Gastroesophageal sphincter (tissue), 3 donors: Measurements from ENCODE around the gene OXLD1.
A peak's percentile ranks its signal among the peaks of the same experiment; 100 is the strongest.

Experiments used
- CTCF ChIP-seq, 4 experiments: fragments of 200-600 bp in 2 of 4; fragments of 450-650 bp in 2 of 4; sonication (generic) in 1 of 4; IDR thresholded peaks; one replicate each; pipeline ENCODE4 v1.5.1; 2017 to 2019; ENCODE audit warnings: antibody characterized with exemption in 4 of 4, mild to moderate bottlenecking in 2 of 4, moderate library complexity in 2 of 4
- EP300 ChIP-seq: sonication (generic); formaldehyde crosslinking; IDR thresholded peaks from one replicate; pipeline ENCODE4 v1.6.1; 2017; ENCODE audit warnings: antibody characterized with exemption, mild to moderate bottlenecking
- POLR2A ChIP-seq, 2 donors: fragments of 450-650 bp; IDR thresholded peaks; one replicate each; pipeline ENCODE4 v1.6.1; 2017; ENCODE audit warnings: antibody characterized with exemption in 2 of 2, mild to moderate bottlenecking in 2 of 2, moderate library complexity in 1 of 2
- POLR2AphosphoS5 ChIP-seq: sonication (generic); formaldehyde crosslinking; IDR thresholded peaks from one replicate; pipeline ENCODE4 v1.6.1; 2017; ENCODE audit warnings: antibody characterized with exemption

DNA sequence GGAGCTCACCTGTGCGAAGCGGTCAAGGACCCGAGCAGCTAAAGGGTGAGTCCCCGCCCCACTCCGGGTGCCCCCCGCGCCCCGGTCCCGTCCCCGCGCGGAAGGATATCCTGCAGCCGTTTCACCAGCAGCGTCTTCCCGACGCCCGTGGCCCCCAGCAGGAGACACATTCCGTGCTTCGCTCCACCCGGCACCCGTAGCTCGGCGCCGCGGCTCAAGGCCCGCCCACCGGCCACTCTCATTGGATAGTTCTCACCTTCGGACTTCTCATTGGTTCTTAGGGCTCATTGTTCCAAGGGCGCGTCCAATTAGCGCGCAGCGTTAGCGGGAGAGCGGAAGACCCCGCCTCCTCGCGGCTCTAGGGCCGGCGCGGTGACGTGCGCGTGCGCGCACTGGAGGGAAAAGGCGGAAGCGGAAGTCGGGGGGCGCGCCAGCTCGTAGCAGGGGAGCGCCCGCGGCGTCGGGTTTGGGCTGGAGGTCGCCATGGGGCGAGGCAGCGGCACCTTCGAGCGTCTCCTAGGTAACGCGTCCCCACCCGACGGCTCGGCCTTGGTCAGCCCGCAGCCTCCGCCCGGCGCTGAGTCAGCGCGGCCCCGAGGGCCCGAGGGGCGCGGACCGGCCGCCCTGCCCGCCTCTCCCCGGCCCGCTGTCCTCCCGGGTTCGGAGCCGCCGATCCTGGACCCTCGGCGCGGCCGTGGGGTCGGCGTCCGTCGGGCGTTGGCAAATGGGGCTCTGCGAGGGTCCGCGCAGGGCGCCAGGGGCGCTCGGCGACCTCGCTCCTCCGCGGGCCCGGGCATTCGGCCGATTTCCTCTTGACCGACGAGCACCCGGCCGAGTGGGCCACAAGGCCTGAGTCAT lies 17.4 kb upstream of the OXLD1 start, which contains the start of the genes ARL16 and HGS:
- peak in 1 of 4 experiments; percentile 3 for TF ChIP-seq CTCF (IDR thresholded peaks at IDR 0.05)
- peak; percentile 86 for TF ChIP-seq POLR2AphosphoS5
- peak; percentile 70 to 75 for TF ChIP-seq POLR2A (IDR thresholded peaks at IDR 0.05)
- TF ChIP-seq EP300, result no peak
